GM12864 (cell line): ENCODE data around the gene CACNA1C.
A peak's percentile ranks its signal among the peaks of the same experiment; 100 is the strongest.

Experiments
- DNase-seq: peaks from one replicate; pipeline ENCODE4 v3.0.0-alpha.2; 2011; ENCODE audit warnings: low read depth
- H3K4me3 ChIP-seq: 2 replicates; pipeline ENCODE4 v1.5.1; 2011; ENCODE audit warnings: mild to moderate bottlenecking, low read depth, low read length, control low read depth
- TF ChIP-seq, protein P1 (sequence below): IDR thresholded peaks from 2 replicates; pipeline ENCODE4 v1.5.1; 2011; ENCODE audit warnings: low read depth, mild to moderate bottlenecking, moderate library complexity, low read length, control low read depth, inconsistent platforms; ENCODE audit errors: missing control alignments

The CACNA1C gene

DNA sequence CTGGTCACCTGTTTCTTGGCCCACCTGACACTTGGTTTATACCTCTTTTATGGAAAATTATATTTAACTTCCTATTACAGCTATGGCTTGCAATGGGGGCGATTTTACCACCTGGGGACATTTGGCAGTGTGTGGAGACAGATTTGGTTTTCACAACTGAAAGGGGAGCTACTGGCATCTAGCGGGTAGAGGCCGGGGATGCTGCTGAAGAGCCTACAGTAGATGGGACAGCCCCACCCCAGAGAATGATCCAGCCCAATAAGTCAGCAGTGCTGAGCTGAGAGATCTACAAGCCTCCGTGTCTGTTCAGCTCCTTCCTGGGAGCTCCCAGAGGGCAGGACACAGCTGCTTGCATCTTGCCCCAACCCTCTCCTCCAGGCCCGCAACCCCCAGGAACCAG is 302.8 kb downstream of the CACNA1C start:
- TF ChIP-seq, protein P1, sequence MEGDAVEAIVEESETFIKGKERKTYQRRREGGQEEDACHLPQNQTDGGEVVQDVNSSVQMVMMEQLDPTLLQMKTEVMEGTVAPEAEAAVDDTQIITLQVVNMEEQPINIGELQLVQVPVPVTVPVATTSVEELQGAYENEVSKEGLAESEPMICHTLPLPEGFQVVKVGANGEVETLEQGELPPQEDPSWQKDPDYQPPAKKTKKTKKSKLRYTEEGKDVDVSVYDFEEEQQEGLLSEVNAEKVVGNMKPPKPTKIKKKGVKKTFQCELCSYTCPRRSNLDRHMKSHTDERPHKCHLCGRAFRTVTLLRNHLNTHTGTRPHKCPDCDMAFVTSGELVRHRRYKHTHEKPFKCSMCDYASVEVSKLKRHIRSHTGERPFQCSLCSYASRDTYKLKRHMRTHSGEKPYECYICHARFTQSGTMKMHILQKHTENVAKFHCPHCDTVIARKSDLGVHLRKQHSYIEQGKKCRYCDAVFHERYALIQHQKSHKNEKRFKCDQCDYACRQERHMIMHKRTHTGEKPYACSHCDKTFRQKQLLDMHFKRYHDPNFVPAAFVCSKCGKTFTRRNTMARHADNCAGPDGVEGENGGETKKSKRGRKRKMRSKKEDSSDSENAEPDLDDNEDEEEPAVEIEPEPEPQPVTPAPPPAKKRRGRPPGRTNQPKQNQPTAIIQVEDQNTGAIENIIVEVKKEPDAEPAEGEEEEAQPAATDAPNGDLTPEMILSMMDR: no peak
- no peak overlapping the region for H3K4me3 ChIP-seq
- no peak for DNase-seq

DNA sequence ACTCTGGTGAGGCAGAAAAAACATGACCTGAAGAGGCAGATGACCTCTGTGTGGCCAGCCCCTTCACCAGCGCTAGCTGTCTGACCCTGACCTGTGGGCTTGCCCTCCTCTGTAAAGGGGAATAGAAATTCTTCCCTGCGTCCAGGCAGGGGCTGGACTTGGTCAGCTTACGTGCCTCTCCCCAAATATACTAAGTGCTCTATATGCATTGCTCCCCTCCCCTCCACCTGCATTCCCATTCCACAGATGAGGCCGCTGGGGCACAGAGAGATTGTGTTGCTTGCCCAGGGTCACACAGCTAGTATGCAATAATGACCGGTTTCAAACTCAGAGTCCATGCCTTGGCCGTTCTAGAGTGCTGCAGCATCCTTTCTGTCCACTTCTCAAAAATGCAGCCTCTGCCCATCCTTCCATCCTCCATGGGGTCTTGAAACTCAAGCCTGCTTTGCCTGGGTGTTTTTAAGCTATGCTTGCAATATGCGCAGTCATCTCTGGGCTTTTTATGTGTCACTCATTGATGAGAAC is 303.9 kb downstream of the CACNA1C start:
- TF ChIP-seq, protein P1: no peak
- DNase-seq: no peak
- no peak overlapping the region for H3K4me3 ChIP-seq

DNA sequence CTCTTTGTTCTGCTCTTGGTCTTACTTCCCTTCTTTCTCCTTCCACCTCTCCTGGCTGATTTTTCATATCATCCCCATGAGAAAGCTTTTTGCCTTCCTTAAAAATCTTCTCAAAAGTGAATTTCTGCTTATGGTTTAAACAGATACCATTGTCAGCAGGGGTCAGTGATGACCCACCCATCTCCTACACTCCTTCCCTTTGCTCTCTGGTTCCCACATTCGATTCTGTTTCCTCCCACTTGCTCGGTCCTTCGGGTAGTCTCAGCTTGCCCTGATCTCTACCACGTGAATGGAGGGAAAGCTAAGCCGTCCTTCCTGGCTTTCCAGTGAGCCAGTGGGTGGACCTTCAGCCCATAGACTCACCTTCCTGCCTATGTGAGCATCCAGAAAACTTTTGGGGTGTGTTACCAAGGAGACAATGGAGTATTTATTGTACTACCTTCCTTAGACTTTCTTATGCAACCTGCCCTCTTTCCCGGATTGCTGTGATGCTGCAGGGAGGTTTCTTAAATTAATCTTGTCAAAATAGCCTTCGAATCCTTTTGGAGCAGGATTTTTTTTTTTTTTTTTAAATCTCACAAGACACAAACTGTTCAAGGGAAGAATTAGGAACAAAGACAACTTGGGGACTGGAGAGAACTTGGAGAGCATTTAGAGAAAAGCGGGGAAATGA is 306.3 kb downstream of the CACNA1C start:
- DNase-seq: no peak
- no peak overlapping the region for H3K4me3 ChIP-seq
- TF ChIP-seq, protein P1: peak; percentile 5

DNA sequence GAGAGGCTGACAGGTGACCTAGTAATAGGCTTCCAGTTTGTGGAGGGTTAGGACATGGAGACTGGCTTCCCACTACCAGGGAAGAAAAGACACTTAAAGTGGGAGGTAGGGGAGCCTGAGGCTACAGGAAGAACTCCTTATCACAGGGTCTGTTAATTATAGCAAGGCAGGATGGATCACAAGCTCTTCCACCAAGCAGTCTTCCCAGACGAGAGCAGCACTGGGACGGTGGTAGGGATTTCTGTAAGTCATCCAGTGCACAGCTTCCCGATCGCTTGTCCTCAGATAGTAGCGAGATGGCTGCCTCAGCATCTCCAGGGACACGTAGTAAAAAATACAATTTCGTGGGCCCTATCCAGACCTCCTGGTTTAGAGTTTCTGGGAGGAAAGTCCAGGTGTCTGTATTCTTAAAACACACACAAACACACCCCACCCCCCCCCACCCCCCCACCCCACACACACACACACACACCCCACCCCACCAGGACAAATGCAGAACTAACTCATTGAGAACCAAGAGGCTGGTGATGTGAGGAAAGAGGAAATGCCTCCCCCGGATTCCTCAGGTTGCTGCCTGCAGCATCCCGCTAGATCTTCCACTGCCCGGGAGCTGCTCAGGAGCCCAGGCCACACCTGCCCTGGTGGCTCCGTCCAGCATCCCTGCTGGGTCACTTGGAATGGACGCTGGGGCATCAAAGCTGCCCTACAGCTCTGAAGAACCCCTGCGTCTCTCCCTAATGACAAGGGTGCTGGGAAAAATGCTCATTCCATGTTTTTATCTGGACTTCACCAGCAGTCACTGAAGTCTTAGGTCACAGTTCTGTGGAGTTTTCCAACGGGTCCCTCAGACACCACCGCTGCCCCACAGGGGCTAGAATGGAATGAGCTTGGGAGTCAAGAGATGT is 307.2 kb downstream of the CACNA1C start:
- TF ChIP-seq, protein P1: no peak
- H3K4me3 ChIP-seq: no peak overlapping the region
- DNase-seq: no peak

DNA sequence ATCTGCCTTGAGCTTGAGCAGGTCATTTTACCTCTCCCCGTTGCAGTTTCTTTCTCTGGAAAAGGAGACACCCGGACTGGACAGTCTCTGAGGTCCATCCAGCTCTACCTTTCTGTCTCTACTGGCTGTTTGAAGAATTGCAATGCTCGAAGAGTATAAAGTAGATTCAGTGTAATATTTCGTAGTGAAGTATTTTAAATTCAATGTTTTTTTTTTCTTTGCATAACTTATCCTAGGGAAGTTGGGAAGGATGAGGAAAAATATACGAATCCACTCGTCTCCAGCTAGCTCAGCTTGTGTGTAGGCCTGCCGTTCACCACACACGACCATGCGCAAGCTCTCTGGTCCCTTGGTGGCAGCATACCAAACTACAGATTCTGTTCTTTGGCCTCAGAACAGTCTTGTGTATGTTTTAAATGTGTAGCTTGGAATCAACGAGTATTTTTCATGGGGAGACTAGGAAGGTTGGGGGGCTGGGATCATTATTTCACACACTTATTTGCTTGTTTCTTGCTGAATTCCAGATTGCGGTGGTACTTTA is 307.9 kb downstream of the CACNA1C start:
- no peak for DNase-seq
- TF ChIP-seq, protein P1: peak; percentile 28
- no peak overlapping the region for H3K4me3 ChIP-seq

DNA sequence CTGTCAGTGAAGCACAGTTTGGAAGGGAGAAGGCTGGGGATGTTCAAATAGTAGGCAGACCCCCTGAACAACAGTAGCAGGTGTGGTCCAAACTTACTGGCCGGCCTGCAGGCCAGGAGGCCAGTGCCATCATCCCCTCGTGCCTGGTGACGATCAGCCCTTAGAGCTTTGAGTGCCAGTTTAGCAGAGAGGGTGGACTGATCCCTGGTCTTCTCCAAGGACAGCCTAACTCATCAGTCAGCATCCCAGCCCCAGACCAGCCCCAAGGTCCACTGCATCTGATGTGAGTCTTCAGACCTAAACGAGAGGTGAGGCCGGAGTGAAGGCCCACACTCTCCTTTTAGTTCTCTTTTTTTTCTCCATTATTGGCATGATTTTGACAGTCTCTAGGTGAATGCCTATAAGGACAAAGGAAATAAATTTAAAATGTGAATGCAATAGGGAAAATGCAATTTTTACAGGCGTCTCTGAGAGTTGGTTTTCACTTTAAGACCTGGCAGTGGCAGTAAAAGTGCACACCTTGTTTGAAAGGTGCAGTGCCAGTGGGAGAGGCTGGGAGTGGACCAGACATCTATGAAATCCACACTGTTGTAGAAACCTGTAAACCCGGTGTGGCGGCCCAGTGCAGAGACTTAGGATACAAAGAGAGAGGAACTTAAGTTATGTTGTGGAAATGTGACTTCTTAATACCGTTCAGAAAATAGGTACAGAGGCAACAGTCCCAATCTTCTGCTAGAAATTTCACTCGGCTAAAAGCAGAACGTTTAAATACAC is 311.2 kb downstream of the CACNA1C start:
- H3K4me3 ChIP-seq: no peak overlapping the region
- TF ChIP-seq, protein P1: no peak
- no peak for DNase-seq
